Measurements from ENCODE around the gene LTB4R. TPM values are rescaled to one million over a fixed set of nuclear protein-coding genes. Genes with fewer than 3 reads are reported as not detected.

LTB4R gene
- total RNA-seq, 1 donor = 1.3 TPM

DNA sequence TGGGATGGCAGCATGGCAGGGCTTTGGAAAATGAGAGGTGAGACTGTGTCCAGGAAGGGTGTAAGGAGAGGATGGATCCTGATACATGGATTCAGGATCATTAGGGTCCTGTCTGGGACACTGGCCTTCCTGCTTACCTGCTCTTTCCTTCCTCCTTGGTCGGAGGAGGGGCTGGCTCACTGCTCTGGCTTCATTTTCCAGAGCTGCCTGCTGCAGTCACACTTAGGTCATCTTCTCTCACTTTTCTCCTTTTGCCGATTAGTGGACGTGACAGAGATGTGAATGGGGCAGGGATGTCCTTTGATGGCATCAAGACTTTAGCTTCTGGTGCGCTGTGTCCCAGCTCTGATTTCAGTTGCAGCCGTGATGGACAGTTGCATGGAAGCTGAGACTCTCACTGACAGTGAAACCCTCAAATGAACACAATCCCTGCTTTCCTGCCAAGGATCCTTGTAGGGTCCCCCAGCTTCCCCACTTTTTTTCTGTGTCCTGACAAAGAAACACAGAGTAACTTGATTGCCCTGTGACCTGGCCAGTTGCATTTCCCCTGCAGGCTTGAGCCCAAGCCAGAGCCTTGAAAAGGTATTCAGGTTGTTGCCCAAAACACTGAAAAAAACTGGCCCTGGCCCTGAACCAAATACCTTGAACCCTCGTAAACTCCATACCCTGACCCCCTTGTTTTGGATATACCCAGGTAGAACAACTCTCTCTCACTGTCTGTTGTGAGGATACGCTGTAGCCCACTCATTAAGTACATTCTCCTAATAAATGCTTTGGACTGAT is 2.8 kb upstream of the LTB4R start:
- no peak overlapping the region for H3K4me3 ChIP-seq (ENCODE audit: low read depth, low read length)
- no peak for DNase-seq (ENCODE audit: low read depth)
- TF ChIP-seq, protein P1, sequence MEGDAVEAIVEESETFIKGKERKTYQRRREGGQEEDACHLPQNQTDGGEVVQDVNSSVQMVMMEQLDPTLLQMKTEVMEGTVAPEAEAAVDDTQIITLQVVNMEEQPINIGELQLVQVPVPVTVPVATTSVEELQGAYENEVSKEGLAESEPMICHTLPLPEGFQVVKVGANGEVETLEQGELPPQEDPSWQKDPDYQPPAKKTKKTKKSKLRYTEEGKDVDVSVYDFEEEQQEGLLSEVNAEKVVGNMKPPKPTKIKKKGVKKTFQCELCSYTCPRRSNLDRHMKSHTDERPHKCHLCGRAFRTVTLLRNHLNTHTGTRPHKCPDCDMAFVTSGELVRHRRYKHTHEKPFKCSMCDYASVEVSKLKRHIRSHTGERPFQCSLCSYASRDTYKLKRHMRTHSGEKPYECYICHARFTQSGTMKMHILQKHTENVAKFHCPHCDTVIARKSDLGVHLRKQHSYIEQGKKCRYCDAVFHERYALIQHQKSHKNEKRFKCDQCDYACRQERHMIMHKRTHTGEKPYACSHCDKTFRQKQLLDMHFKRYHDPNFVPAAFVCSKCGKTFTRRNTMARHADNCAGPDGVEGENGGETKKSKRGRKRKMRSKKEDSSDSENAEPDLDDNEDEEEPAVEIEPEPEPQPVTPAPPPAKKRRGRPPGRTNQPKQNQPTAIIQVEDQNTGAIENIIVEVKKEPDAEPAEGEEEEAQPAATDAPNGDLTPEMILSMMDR (IDR thresholded peaks at IDR 0.05; ENCODE audit: insufficient read depth, low read depth, low read length) = no peak

DNA sequence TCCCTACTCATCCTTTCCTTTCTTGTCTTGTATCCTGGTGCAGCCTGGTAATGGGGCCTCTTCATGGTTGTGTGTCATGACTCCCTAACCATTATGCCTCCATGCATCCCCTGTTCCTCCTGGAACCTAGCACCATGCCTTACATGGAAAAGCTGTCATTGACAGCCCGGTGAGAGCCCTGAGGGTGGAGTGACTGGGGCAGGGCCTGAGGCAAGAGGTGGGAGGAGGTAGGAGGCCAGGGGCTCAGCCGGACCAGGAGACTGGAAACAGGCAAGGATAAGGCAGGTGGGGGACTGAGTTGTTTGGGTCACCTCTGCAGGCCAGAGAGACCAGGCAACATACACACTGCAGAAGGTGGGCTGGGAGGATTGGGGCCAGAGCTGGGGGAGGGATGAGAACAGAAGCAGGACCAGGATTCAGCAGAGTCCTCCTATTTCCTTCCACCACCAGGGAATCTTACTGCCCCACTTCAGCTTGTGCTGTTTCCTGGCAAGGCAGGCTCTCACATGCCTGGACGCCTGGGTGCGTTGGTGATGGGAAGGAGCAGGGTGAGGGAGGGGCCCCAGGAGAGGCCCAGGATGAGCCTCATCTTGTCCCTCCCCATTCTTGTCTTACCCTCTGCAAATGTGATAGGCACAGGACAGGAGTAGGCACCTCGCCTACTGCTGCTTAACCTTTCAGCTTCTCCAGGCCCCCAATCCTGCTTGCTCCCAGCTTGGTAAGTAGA is 1.6 kb upstream of the LTB4R start, which contains the start of gene LTB4R2:
TSS of gene LTB4R2 (plus strand) at position 603 of the 727 bp plus-strand sequence. CDS start 525 bp downstream, outside the sequence.
- no peak for DNase-seq (ENCODE audit: low read depth)
- peak within 1 kb of the TSS; percentile 21 for H3K4me3 ChIP-seq (ENCODE audit: low read depth, low read length)
- TF ChIP-seq, protein P1 (IDR thresholded peaks at IDR 0.05; ENCODE audit: insufficient read depth, low read depth, low read length) = no peak

DNA sequence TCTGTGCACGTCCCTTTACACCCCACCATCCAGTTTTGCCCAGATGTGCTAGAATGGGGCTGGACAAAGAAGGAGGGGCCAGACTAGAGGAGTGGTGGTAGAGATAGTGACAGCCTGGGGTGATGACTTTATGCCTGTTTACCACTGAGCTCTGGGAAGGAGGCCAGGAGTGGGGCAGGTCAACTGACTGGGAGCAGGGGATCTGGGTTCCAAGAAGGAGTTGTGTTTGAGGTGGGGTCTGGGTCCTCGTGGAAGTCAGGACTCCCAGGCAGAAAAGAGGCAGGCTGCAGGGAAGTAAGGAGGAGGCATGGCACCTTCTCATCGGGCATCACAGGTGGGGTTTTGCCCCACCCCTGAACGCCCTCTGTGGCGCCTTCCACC is 1.0 kb upstream of the LTB4R start:
- DNase-seq (ENCODE audit: low read depth) = no peak
- TF ChIP-seq, protein P1 (IDR thresholded peaks at IDR 0.05; ENCODE audit: insufficient read depth, low read depth, low read length) = no peak
- no peak overlapping the region for H3K4me3 ChIP-seq (ENCODE audit: low read depth, low read length)

DNA sequence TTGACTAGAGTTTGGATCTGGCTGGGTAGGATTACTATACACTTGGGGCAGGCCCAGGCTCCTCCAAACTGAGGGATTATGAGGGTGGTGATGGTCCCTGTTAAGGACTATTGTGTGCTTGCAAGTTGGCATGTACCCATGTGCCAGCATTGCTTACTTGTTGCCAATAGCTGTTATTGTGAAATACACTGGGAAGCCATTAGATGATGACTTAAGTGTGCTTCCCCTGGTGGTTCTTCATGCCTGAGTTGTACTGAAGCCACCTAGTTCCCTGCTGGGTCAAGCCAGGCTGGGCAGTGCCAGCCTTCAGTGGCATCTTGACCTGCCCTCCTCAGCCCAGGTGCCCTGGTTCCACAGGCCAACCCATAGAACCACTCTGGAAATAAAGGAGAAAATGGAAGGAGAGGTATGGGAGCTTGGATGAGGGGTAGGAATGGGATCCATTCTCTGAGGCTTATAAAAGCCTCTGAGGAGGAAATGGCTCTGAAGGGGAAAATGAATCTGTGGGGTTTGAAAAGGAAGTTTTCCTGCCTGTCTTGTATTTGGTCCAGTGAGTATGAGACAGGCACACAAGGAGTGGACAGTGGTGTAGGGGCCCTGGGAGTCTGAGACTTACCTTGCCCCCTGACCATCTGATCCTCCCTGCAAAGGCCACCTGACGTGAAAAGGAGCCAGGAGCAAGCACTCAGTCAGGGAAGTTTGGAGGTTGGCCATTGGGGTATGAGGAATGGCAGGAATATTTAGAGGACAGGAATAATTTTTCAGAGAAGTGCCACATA is 724 bp downstream of the LTB4R start:
- no peak for DNase-seq (ENCODE audit: low read depth)
- H3K4me3 ChIP-seq (ENCODE audit: low read depth, low read length) = no peak overlapping the region
- TF ChIP-seq, protein P1 (IDR thresholded peaks at IDR 0.05; ENCODE audit: insufficient read depth, low read depth, low read length) = no peak

DNA sequence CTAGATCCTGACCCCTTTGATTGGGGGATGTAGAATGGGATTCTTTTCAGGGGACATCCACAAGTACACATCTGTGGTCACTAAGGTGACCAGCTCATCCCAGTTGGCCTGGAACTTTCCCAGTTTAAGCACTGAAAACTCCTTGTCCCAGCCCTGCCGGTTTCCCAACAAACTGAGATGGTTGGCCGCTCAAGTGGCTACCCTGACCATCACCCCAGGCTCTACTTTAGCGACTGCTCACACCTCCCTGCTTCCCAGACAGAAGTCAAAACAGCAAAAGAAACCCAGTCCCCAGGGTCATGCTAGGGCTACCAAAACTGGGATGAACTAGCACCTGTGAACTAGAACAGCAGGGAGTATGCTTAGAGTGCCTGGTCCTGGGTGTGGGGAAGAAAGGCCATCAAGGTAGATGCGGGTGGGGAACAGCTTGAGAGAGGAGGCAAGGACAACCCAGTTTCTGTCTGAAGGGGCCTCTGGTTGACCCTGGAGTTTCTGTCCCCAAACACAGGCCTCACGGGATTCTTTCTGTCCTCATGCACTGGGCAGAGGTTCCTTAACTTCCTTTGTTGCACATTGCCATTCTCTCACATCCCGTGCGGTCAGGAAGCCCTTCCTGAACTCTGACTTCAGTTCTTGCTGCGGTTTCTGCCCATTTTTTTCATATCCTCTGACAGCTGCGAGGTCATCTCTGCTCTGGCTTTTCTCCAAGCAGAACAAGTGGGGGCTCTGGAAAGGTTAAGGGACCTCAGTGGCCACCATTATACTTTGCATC is 1.6 kb downstream of the LTB4R start:
- no peak overlapping the region for H3K4me3 ChIP-seq (ENCODE audit: low read depth, low read length)
- TF ChIP-seq, protein P1 (IDR thresholded peaks at IDR 0.05; ENCODE audit: insufficient read depth, low read depth, low read length) = no peak
- DNase-seq (ENCODE audit: low read depth) = peak; percentile 32

DNA sequence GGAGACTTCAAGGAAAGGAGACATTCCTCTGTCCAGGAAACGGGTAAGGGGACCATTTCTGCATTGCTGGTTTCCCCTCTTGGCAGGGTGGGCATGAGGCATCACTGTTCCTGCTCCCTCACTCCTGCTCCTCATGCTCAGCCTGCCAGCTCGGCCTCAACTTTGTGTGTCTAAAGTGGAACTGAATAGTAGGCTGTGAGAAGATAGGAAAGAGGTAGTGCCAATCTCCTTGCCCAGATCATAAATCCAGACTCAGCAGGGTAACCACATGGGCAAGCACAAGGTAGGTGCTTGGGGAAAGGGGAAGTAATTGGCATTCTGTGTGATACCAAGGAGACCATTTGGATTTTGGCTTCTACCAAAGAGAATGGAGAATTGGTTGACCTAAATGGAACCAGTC is 2.6 kb downstream of the LTB4R start:
- no peak for DNase-seq (ENCODE audit: low read depth)
- no peak overlapping the region for H3K4me3 ChIP-seq (ENCODE audit: low read depth, low read length)
- TF ChIP-seq, protein P1 (IDR thresholded peaks at IDR 0.05; ENCODE audit: insufficient read depth, low read depth, low read length) = no peak

Data from fibroblast of villous mesenchyme (primary cell).